ENCODE data around the gene AADACL4. TPM values are rescaled to one million over a fixed set of nuclear protein-coding genes. Genes with fewer than 3 reads are reported as not detected.
A peak's percentile ranks its signal among the peaks of the same experiment; 100 is the strongest.
"Not testable (repeated sequence)": the region's sequence is repeated elsewhere in the genome, so short reads cannot be mapped to it uniquely, and the experiment has no call there.

The AADACL4 gene
- total RNA-seq, 1 experiment from 2014 or later = not detected

GRCh38 chr1:12712929-12713328, 69.0 kb downstream of the AADACL4 start:
- no peak for DNase-seq
- Histone ChIP-seq H3K36me3 (replicated peaks; ENCODE audit: control insufficient read depth, insufficient read depth, low read length) (no peaks in the 10 kb centered on the region), H3K27me3 (ENCODE audit: control insufficient read depth, insufficient read depth, low read length) (no peaks in the 10 kb centered on the region), H3K4me3 (ENCODE audit: insufficient read depth, low read depth, low read length) (no peak overlapping the region)

DNA sequence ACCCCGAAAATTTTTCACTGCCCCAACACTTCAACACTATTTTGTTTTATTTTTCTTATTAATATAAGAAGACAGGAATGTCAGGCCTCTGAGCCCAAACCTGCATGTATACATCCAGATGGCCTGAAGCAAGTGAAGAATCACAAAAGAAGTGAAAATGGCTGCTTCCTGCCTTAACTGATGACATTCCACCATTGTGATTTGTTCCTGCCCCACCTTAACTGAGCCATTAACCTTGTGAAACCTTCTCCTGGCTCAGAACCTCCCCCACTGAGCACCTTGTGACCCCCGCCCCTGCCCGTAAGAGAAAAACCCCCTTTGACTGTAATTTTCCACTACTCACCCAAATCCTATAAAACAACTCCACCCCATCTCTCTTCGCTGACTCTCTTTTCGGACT, 69.8 kb downstream of the AADACL4 start:
- H3K4me3 ChIP-seq (ENCODE audit: insufficient read depth, low read depth, low read length); H3K27me3 ChIP-seq (ENCODE audit: control insufficient read depth, insufficient read depth, low read length); H3K36me3 ChIP-seq (replicated peaks; ENCODE audit: control insufficient read depth, insufficient read depth, low read length); DNase-seq: not testable (repeated sequence)

GRCh38 chr1:12714710-12715475, 71.0 kb downstream of the AADACL4 start:
- Histone ChIP-seq H3K36me3 (replicated peaks; ENCODE audit: control insufficient read depth, insufficient read depth, low read length) (no peaks in the 10 kb centered on the region), H3K4me3 (ENCODE audit: insufficient read depth, low read depth, low read length) (no peak overlapping the region), H3K27me3 (ENCODE audit: control insufficient read depth, insufficient read depth, low read length) (no peaks in the 10 kb centered on the region)
- no peak for DNase-seq

DNA sequence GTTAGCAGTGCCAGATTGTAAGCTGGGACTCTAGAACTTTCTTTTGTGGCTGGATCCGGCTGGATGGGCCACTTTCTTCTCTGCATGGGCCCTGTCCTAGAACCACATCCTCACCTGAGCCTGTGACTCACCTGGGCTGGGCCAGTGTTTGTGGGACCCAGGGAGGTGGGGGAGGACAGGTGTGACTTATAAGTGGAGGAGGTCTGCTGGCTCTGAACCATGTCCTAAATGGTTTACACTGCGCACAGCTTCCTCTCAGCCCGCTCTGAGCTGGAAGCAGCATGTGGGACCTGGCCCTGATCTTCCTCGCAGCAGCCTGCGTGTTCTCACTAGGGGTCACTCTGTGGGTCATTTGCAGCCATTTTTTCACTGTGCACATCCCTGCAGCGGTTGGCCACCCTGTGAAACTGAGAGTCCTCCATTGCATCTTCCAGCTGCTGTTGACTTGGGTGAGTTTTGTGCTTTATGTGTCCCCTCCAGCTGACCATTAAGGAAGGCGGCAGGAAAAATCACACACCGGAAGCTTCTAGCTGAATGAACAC, 72.1 kb downstream of the AADACL4 start, which contains the start of gene AADACL3:
Gene AADACL3, plus strand, starts transcription at position 215 of the 542 bp plus-strand sequence. Its CDS starts 67 bp downstream, at position 282.
- H3K4me3 ChIP-seq (ENCODE audit: insufficient read depth, low read depth, low read length) = peak within 1 kb of the TSS; percentile 8; the same call in 1 of the 2 replicates
- H3K36me3 ChIP-seq (replicated peaks; ENCODE audit: control insufficient read depth, insufficient read depth, low read length) = no peaks in the 10 kb centered on the region
- DNase-seq = no peak
- no peaks in the 10 kb centered on the region for H3K27me3 ChIP-seq (ENCODE audit: control insufficient read depth, insufficient read depth, low read length)

Other genes starting within 250 kb of the AADACL4 start
- 17.7 and 26.2 TPM in 2 replicates for gene DHRS3, start 25.9 kb upstream of the AADACL4 start, total RNA-seq (2014; rRNA removed; shearing (Covaris generic))
- 0.22 and 0.28 TPM in 2 replicates for gene AADACL3, start 72.0 kb downstream of the AADACL4 start, total RNA-seq (2014; rRNA removed; shearing (Covaris generic))
- not detected in 2 replicates for gene CFAP107, start 102.1 kb downstream of the AADACL4 start, total RNA-seq (2014; rRNA removed; shearing (Covaris generic))
- not detected in 2 replicates for gene PRAMEF12, start 129.7 kb downstream of the AADACL4 start, total RNA-seq (2014; rRNA removed; shearing (Covaris generic))
- gene PRAMEF1, start 147.3 kb downstream of the AADACL4 start, total RNA-seq (2014; rRNA removed; shearing (Covaris generic)) = not detected in 2 replicates
- gene PRAMEF11, start 187.3 kb downstream of the AADACL4 start, total RNA-seq (2014; rRNA removed; shearing (Covaris generic)) = not detected in 2 replicates
- not detected in 2 replicates for gene HNRNPCL1, start 204.6 kb downstream of the AADACL4 start, total RNA-seq (2014; rRNA removed; shearing (Covaris generic))
- gene PRAMEF2, start 213.0 kb downstream of the AADACL4 start, total RNA-seq (2014; rRNA removed; shearing (Covaris generic)) = not detected in 2 replicates
- not detected in 2 replicates for gene PRAMEF4, start 242.1 kb downstream of the AADACL4 start, total RNA-seq (2014; rRNA removed; shearing (Covaris generic))

All from H7 (cell line).